Lower leg skin (tissue), 3 donors: ENCODE measurements around the gene DFFB.

ENCODE experiments used
- CTCF ChIP-seq, 3 donors: fragments of 450-650 bp; IDR thresholded peaks; one replicate each; pipeline ENCODE4 v1.5.1; 2016; ENCODE audit warnings: antibody characterized with exemption in 3 of 3, mild to moderate bottlenecking in 3 of 3, moderate library complexity in 2 of 3
- POLR2A ChIP-seq, 2 donors: fragments of 450-650 bp; IDR thresholded peaks; one replicate each; pipeline ENCODE4 v1.6.1; 2016 to 2017; ENCODE audit warnings: antibody characterized with exemption in 2 of 2, mild to moderate bottlenecking in 1 of 2, moderate library complexity in 1 of 2

DNA sequence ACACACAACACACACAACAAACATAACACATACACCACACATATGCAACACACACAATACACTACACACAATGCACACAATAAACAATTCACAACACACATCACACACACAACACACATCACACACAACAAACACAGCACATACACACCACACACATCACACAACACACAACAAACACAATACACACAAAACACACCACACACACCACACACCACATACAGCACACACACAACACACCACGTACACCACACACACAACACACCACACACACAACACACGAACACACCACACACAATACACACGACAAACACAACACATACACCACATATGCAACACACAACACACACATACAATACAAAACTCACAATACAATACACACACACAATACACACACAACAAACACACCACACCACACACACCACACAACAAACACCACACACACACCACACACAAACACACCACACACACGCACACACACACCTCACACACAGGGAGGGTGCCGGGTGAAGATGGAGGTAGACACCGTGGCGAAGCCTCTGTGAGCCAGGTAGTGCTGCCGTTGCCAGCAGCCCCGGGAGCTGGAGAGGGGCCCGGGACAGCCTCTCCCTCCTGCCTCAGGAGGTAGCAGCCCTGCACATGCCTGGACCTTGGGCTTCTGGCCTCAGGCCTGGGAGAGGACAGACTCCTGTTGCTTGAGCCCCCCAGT is 73.2 kb downstream of the DFFB start:
- TF ChIP-seq CTCF (IDR thresholded peaks at IDR 0.05) (no peak), POLR2A (IDR thresholded peaks at IDR 0.05) (no peak)
